HG03460 (cell line): ENCODE measurements around the gene SREBF1.

Source experiments
- ATAC-seq: cut with Tn5 transposase; IDR thresholded peaks from one replicate; pipeline ENCODE4 v1.9.1; 2021; ENCODE audit not compliant: unreplicated experiment

The SREBF1 gene

DNA sequence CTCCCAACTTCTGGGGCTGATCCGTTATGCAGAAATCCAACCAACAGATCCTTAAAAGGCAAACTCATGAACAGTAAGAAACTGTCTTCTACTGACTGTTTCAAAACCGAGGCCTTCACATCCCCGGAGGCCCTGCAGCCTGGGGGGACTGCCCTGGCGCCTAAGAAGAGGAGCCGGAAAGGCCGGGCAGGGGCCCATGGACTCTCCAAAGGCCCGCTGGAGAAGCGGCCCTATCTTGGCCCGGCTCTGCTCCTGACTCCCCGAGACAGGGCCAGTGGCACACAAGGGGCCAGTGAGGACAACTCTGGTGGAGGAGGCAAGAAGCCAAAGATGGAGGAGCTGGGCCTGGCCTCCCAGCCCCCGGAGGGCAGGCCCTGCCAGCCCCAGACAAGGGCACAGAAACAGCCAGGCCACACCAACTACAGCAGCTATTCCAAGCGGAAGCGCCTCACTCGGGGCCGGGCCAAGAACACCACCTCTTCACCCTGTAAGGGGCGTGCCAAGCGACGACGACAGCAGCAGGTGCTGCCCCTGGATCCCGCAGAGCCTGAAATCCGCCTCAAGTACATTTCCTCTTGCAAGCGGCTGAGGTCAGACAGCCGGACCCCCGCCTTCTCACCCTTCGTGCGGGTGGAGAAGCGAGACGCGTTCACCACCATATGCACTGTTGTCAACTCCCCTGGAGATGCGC is 39.5 kb downstream of the SREBF1 start:
- ATAC-seq: no peak

DNA sequence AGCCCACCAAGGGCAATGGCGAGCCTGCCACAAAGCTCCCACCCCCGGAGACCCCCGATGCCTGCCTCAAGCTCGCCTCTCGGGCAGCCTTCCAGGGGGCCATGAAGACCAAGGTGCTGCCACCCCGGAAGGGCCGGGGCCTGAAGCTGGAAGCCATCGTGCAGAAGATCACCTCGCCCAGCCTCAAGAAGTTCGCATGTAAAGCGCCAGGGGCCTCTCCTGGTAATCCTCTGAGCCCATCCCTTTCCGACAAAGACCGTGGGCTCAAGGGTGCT is 40.1 kb downstream of the SREBF1 start:
- ATAC-seq: no peak

DNA sequence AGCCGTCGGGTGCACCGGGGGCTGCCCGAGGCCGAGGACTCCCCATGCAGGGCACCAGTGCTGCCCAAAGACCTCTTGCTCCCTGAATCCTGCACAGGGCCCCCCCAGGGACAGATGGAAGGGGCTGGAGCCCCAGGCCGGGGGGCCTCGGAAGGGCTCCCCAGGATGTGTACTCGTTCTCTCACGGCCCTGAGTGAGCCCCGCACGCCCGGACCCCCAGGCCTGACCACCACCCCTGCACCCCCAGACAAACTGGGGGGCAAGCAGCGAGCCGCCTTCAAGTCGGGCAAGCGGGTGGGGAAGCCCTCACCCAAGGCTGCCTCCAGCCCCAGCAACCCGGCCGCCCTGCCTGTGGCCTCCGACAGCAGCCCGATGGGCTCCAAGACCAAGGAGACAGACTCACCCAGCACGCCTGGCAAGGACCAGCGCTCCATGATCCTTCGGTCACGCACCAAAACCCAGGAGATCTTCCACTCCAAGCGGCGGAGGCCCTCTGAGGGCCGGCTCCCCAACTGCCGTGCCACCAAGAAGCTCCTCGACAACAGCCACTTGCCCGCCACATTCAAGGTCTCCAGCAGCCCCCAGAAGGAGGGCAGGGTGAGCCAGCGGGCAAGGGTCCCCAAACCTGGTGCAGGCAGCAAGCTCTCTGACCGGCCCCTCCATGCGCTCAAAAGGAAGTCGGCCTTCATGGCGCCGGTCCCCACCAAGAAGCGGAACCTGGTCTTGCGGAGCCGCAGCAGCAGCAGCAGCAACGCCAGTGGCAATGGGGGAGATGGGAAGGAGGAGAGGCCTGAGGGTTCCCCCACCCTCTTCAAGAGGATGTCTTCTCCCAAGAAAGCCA is 40.6 kb downstream of the SREBF1 start:
- no peak for ATAC-seq

DNA sequence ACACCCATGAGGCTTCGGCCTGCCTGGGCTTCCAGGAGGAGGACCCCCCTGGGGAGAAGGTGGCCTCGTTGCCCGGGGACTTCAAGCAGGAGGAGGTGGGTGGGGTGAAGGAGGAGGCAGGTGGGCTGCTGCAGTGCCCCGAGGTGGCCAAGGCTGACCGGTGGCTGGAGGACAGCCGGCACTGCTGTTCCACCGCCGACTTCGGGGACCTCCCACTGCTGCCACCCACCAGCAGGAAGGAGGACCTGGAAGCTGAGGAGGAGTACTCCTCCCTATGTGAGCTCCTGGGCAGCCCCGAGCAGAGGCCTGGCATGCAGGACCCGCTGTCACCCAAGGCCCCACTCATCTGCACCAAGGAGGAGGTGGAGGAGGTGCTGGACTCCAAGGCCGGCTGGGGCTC is 41.5 kb downstream of the SREBF1 start:
- no peak for ATAC-seq

DNA sequence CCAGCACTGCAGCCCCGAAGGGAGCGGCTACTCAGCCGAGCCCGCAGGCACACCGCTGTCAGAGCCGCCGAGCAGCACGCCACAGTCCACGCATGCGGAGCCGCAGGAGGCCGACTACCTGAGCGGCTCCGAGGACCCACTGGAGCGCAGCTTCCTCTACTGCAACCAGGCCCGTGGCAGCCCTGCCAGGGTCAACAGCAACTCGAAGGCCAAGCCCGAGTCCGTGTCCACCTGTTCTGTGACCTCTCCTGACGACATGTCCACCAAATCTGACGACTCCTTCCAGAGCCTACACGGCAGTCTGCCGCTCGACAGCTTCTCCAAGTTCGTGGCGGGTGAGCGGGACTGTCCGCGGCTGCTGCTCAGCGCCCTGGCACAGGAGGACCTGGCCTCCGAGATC is 42.4 kb downstream of the SREBF1 start:
- no peak for ATAC-seq

DNA sequence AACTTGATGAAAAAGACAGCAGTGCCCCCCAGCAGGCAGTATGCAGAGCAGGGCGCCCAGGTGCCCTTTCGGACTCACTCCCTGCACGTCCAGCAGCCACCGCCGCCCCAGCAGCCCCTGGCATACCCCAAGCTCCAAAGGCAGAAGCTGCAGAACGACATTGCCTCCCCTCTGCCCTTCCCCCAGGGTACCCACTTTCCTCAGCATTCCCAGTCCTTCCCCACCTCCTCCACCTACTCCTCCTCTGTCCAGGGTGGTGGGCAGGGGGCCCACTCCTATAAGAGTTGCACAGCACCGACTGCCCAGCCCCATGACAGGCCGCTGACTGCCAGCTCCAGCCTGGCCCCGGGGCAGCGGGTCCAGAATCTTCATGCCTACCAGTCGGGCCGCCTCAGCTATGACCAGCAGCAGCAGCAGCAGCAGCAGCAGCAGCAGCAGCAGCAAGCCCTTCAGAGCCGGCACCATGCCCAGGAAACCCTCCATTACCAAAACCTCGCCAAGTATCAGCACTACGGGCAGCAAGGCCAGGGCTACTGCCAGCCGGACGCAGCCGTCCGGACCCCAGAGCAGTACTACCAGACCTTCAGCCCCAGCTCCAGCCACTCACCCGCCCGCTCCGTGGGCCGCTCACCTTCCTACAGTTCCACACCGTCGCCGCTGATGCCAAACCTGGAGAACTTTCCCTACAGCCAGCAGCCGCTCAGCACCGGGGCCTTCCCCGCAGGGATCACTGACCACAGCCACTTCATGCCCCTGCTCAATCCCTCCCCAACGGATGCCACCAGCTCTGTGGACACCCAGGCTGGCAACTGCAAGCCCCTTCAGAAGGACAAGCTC is 43.2 kb downstream of the SREBF1 start:
- no peak for ATAC-seq

DNA sequence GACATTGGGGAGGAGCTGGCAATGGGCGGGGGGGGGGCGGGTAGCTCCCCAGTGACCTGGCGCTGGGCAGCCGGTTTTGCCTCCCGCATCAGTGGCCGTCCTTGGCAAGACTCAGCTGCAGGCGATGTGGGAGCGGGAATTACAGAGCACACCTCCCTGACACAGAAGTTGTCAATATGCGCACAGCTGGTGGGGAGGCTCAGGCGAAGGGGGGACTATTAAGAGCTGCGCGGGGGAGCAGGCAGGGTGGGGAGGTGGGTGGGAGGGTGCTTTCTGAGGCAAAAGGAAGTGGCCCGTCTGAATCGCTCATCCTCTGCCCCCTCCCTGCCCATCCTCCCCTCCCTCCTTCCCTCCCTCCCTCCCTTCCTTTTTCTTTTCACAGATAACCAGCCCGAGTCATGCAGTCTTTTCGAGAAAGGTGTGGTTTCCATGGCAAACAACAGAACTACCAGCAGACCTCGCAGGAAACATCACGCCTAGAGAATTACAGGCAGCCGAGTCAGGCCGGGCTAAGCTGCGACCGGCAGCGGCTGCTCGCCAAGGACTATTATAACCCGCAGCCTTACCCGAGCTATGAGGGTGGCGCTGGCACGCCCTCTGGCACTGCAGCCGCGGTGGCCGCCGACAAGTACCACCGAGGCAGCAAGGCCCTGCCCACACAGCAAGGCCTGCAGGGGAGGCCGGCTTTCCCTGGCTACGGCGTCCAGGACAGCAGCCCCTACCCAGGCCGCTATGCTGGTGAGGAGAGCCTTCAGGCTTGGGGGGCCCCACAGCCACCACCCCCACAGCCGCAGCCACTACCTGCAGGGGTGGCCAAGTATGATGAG is 44.0 kb downstream of the SREBF1 start:
- peak; percentile 58 for ATAC-seq

DNA sequence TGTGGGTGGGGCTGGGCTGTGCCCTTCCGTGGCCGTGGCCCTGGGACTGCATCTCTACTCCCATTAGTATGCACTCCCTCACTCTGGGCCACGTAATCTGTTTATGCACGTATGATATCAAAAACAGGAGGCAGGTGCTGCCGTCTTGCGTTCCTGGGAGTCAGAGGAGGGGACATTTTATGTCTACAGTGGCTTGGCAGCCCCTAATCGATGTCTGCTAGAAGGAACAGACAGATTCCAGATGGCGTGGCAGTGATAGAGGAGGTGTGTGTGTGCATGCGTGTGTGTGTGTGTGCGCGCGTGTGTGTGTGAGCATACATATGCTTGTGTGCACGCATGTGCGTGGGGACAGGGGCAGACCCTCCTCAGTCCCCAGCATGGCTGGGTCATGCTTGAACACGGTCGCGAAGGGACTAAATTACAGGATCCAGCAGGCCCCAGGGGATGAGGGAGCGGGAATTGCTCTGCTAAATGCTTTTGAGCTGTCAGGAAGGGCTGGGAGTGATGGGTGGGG is 44.7 kb downstream of the SREBF1 start:
- no peak for ATAC-seq

DNA sequence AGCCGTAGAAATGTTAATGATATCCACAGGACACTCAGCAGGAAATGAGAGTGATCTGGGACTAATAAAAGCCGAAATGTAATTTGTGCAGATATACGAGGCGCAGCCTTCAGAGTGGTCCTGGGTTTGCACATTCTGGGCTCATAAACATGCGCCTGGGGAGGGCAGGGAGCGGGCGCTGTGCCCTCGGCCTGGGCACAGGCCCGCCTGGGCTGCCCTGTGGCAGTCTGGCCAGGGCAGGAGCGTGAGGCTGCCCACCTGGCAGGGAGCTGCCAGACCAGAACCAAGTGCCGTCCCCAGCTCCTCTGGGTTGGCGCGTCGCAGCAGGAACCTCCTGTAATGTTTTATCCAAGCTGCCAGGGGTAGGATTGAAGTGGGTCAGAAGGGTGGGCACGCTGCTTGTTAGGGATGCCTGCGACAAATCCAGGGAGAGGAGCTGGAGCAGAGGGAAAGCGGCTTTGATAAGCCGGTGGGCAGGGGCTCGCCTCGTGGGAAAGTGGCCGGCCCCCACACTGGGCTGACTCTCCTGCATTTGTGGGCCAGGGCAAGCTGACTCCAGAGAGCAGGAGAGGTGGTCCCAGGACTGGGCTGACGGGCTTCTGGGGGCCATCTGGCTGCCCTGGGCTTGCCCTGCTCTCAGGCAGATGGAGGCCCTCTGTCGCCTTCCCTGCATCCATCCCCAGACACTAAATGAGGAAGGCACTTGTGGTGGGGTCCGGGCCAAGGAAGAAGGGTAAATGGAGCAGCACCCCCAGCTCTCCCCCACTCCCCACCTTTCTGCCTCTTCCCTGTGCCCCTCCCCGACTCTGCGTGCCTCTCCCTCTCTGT is 45.9 kb downstream of the SREBF1 start:
- ATAC-seq: no peak

DNA sequence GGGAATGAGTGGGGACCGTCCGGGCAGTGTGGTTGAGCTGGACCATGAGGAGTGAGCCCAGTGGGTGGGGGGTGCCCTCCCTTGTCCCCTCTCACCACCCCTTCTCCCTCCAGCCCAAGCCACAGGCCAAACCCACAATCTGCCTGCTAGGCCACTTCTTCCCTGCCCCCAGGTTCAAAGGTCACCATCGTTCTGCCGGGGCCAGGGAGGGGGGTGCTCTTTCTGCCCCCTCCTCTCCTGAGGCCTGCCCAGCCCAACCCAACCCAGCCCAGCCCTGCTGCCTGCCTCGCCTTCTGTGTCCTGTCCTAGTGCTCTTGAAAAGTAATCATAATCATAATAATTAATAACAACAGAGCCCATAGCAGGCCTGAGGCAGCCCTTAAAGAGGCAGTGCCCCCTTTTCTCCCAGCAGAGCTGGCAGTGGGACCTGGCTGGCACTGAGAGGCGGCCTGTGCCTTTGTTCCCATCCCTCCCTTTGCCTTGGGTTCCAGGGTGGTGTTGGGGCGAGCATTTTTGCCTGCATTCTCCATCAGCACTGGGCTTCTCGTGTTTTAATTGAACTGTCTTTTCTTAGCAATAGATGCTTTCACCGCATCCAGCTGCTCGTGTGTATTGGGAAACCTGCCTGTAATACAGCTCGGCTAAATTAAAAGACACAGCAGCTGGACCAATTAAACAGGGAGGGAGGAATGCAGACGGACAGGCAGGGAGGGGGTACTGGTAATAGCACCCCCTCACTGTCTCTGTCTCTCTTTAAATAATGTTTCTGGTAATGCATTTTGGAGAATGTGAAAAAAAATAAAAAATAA is 46.8 kb downstream of the SREBF1 start:
- ATAC-seq: no peak

DNA sequence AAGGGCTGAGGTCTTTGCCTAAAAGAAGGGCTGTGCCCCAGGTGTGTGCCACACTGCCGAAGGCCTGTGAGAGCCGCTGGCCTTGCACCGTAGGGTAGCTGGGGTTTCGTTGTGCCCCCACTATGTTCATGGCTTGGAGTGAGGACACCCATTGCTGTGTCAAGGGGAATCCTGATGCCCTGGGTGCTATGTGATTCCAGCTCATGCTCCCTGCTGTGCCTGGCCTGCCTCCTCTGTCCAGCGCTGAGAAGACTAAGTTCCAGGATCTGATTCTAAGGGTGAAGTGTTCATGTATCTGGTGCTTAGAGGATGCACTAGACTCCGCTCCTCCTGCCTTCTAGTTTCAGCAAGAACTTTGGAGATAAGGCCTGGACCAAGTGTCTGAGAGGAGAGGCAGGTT is 47.4 kb downstream of the SREBF1 start:
- no peak for ATAC-seq

DNA sequence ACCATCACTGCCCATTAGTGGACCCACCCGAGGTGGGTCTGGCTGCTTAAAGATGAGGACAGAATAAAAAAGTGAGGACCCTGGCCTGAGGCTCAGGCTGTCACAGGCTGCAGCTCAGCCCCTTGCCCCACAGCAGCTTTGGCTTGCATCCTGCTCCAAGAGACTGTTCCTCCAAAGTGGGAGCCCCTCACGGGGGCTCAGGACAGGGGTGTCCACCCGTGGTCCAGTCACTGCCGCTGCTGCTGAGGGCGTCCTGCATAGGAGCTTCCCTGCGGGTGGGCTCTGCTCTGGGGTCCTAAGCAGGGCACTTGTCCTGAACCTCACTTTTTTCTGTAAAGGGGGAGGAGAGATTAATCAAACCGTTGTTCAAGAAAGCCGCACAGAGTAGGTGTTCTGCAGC is 47.8 kb downstream of the SREBF1 start:
- ATAC-seq: no peak

DNA sequence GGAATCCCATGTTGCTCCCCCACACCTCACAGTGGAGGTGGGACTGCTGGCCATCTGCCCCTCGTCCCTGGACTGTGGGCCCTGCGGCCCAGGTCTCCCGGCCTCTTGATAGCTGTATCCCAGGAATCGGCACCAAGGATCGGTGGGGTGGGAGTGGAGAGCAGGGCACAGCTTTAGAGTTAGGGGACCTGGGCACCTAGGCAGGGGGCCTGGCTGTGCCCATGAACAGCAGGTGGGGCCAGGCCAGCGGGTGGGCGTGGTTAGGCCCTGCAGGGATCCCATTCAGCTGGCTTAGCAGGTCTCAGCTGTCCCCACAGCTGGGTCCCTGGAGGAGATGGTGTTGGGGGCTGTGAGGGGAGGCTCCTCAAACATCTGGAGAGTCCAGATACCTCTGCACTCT is 49.2 kb downstream of the SREBF1 start:
- no peak for ATAC-seq

DNA sequence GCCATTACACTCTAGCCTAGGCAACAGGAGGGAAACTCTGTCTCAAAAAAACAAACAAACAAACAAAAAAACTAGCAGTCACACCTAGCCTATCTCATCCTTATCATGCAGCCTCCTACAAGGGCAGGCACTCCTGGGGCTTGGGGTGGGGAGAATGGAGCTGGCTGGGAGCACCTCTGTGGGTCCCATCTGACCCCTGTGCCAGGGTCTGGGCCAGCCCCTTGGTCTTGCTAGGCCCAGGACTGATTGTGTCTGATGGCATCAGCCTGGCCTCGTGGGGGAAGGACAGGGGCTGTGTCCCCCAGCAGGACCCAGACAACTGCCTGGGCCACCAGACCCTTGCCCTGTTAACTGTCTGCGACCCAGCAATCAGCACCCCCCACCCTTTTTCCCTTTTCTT is 49.8 kb downstream of the SREBF1 start:
- ATAC-seq: no peak

DNA sequence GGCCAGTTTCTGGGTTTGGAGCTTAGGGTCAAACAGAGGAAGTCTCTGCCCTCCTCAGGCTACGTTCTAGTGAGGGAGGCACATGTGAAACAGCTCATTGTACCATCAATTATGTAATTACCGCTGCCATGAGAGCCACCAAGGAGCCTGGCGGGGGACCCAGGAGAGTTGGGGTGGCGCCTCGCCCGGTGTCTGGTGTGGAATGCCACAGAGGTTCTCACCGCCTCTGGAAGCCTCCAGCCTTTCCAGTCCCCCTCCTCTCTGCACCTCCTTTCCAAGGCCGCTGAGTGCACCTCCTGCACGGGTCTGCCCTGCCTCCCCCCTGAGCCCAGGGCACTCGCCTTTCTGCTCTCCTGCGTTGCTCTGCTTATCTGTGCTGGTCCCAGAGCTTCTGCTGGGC is 51.4 kb downstream of the SREBF1 start:
- ATAC-seq: no peak

DNA sequence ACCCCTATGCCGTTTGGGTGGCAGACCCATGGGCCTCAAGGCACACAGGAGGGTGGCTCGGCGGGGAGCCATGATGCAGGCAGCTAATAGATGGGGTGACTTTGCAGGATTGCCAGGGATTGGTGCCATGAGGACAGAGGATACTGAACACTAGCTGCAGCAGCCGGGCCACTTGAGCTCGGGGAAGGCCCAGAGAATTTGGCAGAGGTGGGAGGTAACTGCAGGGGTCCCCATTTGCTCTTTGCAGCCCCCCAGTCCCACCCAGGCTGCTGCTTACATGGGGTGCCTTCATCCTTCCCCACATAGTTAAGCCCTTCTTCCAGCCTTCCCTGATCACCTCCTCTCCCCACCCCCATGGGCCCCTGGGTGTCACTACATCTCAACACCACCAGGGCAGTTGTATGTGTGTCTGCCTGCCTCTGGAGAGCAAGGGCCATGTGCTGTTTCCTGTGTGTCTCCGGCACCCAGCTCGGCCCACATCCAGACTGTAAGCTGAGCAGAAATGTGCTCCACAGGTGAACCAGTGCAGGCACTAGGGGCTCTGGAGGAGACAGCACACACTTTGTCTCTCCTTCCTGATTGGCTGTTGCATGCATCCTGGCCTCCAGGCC is 52.0 kb downstream of the SREBF1 start:
- no peak for ATAC-seq

DNA sequence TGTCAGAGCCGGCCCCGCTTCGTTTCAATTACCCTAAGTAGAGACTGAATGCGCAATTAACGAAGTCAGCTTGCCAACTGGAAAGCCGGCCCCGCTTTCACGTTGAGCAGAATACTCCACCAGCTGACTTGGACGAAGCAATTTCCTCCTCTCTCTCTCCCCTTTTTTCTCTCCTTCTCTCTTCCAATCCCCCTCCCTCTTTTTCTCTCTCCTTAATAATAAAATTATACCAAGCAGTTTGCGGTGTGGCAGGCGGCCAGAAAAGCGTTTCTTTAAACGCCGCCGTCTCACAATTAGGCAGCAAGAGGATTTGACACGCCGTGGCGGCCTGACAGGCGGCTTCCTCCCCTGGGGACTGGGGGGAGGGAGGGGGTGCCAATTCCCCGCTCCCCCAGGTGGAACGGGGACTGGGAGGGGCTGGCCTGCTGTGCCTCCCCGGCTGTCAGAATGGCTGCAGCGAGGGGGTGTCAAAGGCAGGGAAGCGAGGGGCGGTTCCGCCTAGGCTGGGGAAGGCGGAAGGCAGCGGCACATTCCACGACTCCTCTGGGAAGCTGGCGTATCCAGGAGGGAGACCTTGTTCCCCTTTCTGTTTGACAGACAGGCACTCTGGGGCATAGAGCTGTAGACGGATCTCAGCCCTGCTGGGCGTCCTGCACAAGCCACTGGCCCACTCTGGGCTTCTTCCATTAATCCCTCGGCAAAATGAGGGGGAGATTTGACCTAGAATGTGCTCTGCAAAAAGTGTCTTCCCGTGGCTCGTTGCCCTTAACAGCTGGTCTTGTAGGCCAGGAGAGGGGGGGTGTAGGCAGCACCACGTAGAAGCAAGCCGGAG is 52.7 kb downstream of the SREBF1 start:
- ATAC-seq: no peak
